ENCODE measurements around the gene CCL27. TPM values are rescaled to one million over a fixed set of nuclear protein-coding genes. Genes with fewer than 3 reads are reported as not detected.
"Not testable (repeated sequence)": the region's sequence is repeated elsewhere in the genome, so short reads cannot be mapped to it uniquely, and the experiment has no call there.

Gene CCL27
- total RNA-seq, 1 donor from 2014 or later, result not detected

DNA sequence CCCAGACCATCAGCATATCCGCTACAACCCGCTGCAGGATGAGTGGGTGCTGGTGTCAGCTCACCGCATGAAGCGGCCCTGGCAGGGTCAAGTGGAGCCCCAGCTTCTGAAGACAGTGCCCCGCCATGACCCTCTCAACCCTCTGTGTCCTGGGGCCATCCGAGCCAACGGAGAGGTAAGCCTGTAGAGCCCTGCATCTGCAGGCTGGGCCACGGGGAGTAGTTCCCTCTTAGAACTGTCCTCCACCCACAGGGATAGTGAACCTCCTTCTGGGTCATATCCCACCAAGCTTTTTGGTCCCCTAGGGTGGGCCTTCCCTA is 15.4 kb downstream of the CCL27 start:
- no peak for DNase-seq
- Histone ChIP-seq H3K4me3 (peak overlapping the region; percentile 92), H3K4me1 (peaks cover 29% of the 10 kb centered on the region), H3K9me3 (no peaks in the 10 kb centered on the region), H3K27me3 (ENCODE audit: low read depth) (no peaks in the 10 kb centered on the region), H3K36me3 (peaks cover 29% of the 10 kb centered on the region), H3K27ac (peak overlapping the region; percentile 91)
- intact Hi-C loops (cut with DNase I), result no loop called here
- ATAC-seq, result peak in 1 of 2 donors; percentile 13
- TF ChIP-seq, protein P1, sequence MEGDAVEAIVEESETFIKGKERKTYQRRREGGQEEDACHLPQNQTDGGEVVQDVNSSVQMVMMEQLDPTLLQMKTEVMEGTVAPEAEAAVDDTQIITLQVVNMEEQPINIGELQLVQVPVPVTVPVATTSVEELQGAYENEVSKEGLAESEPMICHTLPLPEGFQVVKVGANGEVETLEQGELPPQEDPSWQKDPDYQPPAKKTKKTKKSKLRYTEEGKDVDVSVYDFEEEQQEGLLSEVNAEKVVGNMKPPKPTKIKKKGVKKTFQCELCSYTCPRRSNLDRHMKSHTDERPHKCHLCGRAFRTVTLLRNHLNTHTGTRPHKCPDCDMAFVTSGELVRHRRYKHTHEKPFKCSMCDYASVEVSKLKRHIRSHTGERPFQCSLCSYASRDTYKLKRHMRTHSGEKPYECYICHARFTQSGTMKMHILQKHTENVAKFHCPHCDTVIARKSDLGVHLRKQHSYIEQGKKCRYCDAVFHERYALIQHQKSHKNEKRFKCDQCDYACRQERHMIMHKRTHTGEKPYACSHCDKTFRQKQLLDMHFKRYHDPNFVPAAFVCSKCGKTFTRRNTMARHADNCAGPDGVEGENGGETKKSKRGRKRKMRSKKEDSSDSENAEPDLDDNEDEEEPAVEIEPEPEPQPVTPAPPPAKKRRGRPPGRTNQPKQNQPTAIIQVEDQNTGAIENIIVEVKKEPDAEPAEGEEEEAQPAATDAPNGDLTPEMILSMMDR (IDR thresholded peaks at IDR 0.05), result no peak

DNA sequence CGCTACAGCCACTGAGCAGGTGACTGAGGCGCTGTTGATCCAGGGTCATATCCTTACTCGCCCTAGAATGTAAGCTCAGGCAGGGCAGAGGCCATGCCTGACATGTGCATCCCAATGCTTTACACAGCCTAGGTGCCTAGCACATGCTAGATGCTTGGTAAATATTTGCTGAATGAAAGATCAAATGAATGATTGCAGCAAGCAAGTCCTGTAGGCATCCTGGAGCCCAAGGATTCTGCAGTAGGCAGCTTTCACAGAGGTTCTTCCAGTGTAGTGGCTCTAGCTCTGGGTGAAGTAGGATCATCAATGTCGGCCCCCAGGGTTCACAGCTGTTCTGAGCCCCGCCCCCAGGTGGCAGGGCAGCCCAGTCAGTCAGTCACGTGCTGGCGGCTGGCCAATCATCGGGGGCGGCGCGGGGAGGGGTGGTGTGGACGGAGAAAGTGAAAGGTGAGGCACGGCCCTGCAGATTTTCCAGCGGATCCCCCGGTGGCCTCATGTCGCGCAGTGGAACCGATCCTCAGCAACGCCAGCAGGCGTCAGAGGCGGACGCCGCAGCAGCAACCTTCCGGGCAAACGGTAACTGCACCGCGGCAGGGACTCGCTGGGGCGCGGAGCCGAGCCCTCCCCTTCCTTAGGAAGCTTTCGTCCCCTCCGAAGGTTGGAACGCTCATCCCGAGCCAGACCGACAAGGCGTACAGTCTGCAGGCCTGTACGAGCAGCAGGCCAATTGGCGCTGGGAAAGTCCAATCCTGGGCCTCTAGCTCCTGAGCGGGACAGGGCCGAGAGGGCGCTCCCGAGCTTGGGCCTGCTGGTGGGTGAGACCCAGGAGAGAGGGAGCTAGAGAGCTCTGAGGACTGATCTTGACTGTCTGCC is 16.0 kb downstream of the CCL27 start, which contains the start of gene GALT:
GALT (plus strand) TSS at position 465 of the 873 bp plus-strand sequence; CDS start at position 495, 30 bp downstream.
- H3K4me1 ChIP-seq, result peaks cover 25% of the 10 kb centered on the region
- TF ChIP-seq, protein P1 (IDR thresholded peaks at IDR 0.05), result peak; percentile 52
- peak within 1 kb of the TSS; percentile 91 for H3K27ac ChIP-seq
- no peaks in the 10 kb centered on the region for H3K27me3 ChIP-seq (ENCODE audit: low read depth)
- H3K4me3 ChIP-seq, result peak within 1 kb of the TSS; percentile 92
- DNase-seq (peak; percentile 97), ATAC-seq (peak; percentile 96 to 97)
- peaks cover 29% of the 10 kb centered on the region for H3K36me3 ChIP-seq
- no peaks in the 10 kb centered on the region for H3K9me3 ChIP-seq
- intact Hi-C loops (cut with DNase I), result no loop called here

DNA sequence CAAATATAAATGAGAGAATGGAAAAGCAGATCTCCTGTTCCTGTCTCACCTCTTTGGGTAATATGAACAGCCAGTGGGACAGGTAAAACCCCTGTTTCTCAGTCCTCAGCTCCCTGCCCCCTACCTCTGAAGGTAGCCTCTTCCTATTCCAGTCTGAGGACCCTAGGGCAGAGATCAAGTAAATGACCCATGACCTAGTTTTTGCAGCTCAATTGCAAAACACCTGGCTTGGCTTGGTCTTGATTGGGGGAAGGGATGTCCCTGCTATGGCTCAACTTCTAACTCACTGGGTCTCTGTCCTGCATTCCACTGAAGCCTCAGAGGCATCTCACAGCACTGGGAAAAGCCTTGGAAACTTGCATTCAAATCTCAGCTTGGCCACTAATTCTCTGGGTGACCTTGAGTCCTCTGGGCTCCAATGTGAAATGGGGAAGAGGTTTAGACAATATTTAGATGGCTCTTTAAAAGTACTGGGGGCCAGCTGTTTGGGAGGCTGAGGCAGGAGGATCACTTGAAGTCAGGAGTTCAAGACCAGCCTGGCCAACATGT is 17.6 kb downstream of the CCL27 start:
- peaks cover 18% of the 10 kb centered on the region for H3K36me3 ChIP-seq
- no peak overlapping the region for H3K4me3 ChIP-seq
- peaks cover 17% of the 10 kb centered on the region for H3K4me1 ChIP-seq
- TF ChIP-seq, protein P1 (IDR thresholded peaks at IDR 0.05), result no peak
- DNase-seq (no peak), ATAC-seq (no peak)
- no peaks in the 10 kb centered on the region for H3K9me3 ChIP-seq
- no peak overlapping the region for H3K27ac ChIP-seq
- intact Hi-C loops (cut with DNase I), result no loop called here
- H3K27me3 ChIP-seq (ENCODE audit: low read depth), result no peaks in the 10 kb centered on the region

DNA sequence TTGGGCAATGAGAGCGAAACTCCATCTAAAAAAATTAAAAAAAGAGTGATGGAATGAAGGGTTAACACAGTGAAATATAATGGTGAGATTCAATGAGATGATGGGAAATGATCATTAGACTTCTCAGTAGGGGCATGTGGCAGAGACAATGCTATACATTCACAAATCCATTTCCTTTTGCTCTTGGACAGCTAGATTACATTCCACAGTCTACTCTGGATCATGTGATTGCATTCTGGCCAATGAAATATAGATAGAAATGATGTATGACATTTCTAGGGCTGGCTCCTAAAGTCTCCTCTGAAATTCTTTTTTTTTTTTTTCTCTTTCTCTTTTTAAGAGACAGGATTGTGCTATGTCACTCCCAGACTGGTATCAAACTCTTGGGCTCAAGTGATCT is 19.8 kb downstream of the CCL27 start:
- Histone ChIP-seq H3K27me3 (ENCODE audit: low read depth) (no peaks in the 10 kb centered on the region), H3K4me3 (no peak overlapping the region), H3K9me3 (no peaks in the 10 kb centered on the region), H3K36me3 (no peaks in the 10 kb centered on the region), H3K4me1 (peaks cover 20% of the 10 kb centered on the region), H3K27ac (no peak overlapping the region)
- TF ChIP-seq, protein P1 (IDR thresholded peaks at IDR 0.05), result no peak
- DNase-seq, result no peak
- intact Hi-C loops (cut with DNase I), result no loop called here
- no peak for ATAC-seq

DNA sequence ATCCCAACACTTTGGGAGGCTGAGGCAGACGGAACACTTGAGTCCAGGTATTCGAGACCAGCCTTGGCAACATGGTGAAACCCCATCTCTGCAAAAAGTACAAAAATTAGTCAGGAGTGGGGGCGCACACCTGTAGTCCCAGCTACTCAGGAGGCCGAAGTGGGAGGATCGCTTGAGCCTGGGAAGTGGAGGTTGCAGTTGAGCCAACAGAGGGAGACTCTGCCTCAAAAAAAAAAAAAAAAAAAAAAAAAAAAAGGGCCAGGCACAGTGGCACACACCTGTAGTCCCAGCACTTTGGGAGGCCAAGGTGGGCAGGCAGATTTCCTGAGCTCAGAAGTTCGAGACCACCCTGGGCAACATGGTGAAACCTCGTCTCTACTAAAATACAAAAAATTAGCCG is 23.1 kb downstream of the CCL27 start:
- intact Hi-C loops (cut with DNase I); H3K27me3 ChIP-seq (ENCODE audit: low read depth); DNase-seq; H3K36me3 ChIP-seq; H3K27ac ChIP-seq; H3K4me3 ChIP-seq; H3K9me3 ChIP-seq; ATAC-seq: not testable (repeated sequence)
- peaks cover 30% of the 10 kb centered on the region for H3K4me1 ChIP-seq

DNA sequence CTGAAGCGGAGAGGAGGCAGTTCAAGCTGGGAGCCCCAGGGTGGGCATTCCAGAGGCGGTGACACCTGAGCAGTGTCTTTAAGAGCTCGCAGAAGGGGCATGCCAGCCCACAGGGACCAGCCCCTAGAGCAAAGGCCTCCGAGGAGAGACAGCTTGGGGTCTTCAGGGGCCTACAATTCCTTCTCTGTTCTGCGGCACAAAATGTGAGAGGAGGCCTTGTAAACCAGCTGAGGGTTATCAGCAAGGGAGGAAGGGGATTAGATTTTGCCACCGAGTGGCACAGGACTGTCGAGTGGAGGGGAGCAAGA is 24.4 kb downstream of the CCL27 start:
- intact Hi-C loops (cut with DNase I), result no loop called here
- no peaks in the 10 kb centered on the region for H3K9me3 ChIP-seq
- H3K27ac ChIP-seq, result peak overlapping the region; percentile 88
- TF ChIP-seq, protein P1 (IDR thresholded peaks at IDR 0.05), result no peak
- DNase-seq (no peak), ATAC-seq (no peak)
- peaks cover 30% of the 10 kb centered on the region for H3K4me1 ChIP-seq
- H3K36me3 ChIP-seq, result peaks cover 6% of the 10 kb centered on the region
- peak overlapping the region; percentile 88 for H3K4me3 ChIP-seq
- no peaks in the 10 kb centered on the region for H3K27me3 ChIP-seq (ENCODE audit: low read depth)
